Kidney (tissue), 14 donors: ENCODE results near the gene SNX8. TPM values are rescaled to one million over a fixed set of nuclear protein-coding genes. Genes with fewer than 3 reads are reported as not detected.
A peak's percentile ranks its signal among the peaks of the same experiment; 100 is the strongest.

Experiments used
- DNase-seq, 5 donors: peaks; one replicate each; pipeline ENCODE4 v3.0.0-alpha.2; 2013 to 2020
- FAIRE-seq: peaks from 2 replicates; lab custom pipeline; 2012; peaks lifted over from hg19 to GRCh38; lab: Jason Lieb, UNC
- H3K27ac ChIP-seq, 2 donors: one replicate each; pipeline ENCODE4 v1.7.0; 2013; ENCODE audit warnings: low read depth in 2 of 2, low read length in 2 of 2, inconsistent platforms in 1 of 2
- H3K27me3 ChIP-seq: one replicate; pipeline ENCODE4 v1.7.1; 2013; ENCODE audit warnings: low read length, inconsistent platforms; ENCODE audit not compliant: control insufficient read depth, insufficient read depth
- H3K36me3 ChIP-seq, 3 donors: one replicate each; pipeline versions ENCODE4 v1.7.0 to v1.7.1; 2013; ENCODE audit warnings: low read length in 3 of 3, control low read depth in 1 of 3, inconsistent platforms in 1 of 3; ENCODE audit not compliant: insufficient read depth in 3 of 3, control insufficient read depth in 2 of 3
- H3K4me1 ChIP-seq, 3 donors: one replicate each; pipeline versions ENCODE4 v1.7.0 to v1.7.1; 2013; ENCODE audit warnings: low read length in 3 of 3, inconsistent platforms in 1 of 3, low read depth in 1 of 3; ENCODE audit not compliant: control insufficient read depth in 2 of 3, insufficient read depth in 2 of 3
- H3K4me3 ChIP-seq, 3 donors: one replicate each; pipeline versions ENCODE4 v1.7.0 to v1.8.1; 2013; ENCODE audit warnings: low read length in 3 of 3, control low read depth in 1 of 3, inconsistent platforms in 1 of 3
- H3K9ac ChIP-seq, 3 donors: one replicate each; pipeline versions ENCODE4 v1.7.0 to v1.7.1; 2013; ENCODE audit warnings: low read length in 3 of 3, control low read depth in 1 of 3, inconsistent platforms in 1 of 3
- H3K9me3 ChIP-seq, 3 donors: one replicate each; pipeline versions ENCODE4 v1.7.0 to v1.7.1; 2013; ENCODE audit warnings: low read length in 3 of 3, control low read depth in 1 of 3, inconsistent platforms in 1 of 3; ENCODE audit not compliant: control insufficient read depth in 2 of 3, insufficient read depth in 1 of 3
- intact Hi-C: fragments of 100-400 bp; cut with DNase I; formaldehyde crosslinking; loops from one replicate; pipeline ENCODE4 v1.11.1; 2022
- polyA plus RNA-seq: library from polyadenylated mRNA; stranded (reverse); fragments of 350-450 nt; fragmentation: Illumina TruSeq; extraction: RNeasy Lipid Tissue Mini Kit (QIAGEN cat#74804); gene quantifications from one replicate; pipeline ENCODE4 v1.2.3, GENCODE V29; 2014; ENCODE audit warnings: low read depth, low replicate concordance; ENCODE audit not compliant: insufficient read depth
- total RNA-seq: library from RNA; stranded (reverse); fragmentation: NEBNext Ultra II Directional; extraction: Animal tissue kit (Norgen Biotek cat#: 25700); gene quantifications from one replicate; pipeline ENCODE4 v1.2.1, GENCODE V29; 2021
- TF ChIP-seq, protein P1 (sequence below): IDR thresholded peaks from 3 replicates; pipeline ENCODE4 v1.5.1; 2012; ENCODE audit warnings: mild to moderate bottlenecking, moderate library complexity, borderline replicate concordance; ENCODE audit not compliant: insufficient read depth; ENCODE audit errors: extremely low read depth
- donor health status: control.
- donor health status: control.
- donor health status: control.
- donor health status: control.
- donor health status: control.
- donor health status: DM: yes; HTN: yes; CAD: no.
- donor health status: Normal renal cell carcinoma (clear cell type).

Gene SNX8
- total and polyA plus RNA-seq, 2 donors from 2014 or later: 28.7 to 38.6 TPM

DNA sequence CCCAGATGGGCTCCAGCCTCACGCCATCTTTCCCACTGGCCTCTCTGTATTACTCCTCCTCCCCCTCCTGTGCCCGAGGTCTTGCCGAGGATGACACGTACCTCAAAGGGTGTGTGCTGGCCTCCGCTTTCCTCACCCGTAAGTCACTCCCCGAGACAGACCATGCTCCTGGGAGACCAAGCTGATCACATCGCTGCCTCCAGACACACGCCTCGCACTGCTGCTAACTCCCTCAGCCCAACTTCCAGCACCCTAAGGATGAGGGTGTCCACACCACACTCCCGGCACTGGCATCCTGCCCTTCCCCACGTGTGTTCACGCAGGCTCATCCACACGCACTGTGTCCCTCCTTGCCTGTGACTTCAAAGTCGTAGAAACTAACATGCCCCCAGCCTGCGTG is 105.5 kb downstream of the SNX8 start:
- DNase-seq (peak in 1 of 5 donors; percentile 70), FAIRE-seq (no peak)
- peaks cover 0 to 3% (median 0%) of the 10 kb centered on the region in 3 donors for H3K4me1 ChIP-seq
- H3K27ac ChIP-seq: no peak overlapping the region
- H3K27me3 ChIP-seq: no peaks in the 10 kb centered on the region
- peaks cover 2 to 12% (median 9%) of the 10 kb centered on the region in 3 donors for H3K36me3 ChIP-seq
- intact Hi-C loops: loop anchor here (10.0 kb wide), 1 partner anchor 624 kb away; no protein-coding TSS in a partner anchor
- TF ChIP-seq, protein P1, sequence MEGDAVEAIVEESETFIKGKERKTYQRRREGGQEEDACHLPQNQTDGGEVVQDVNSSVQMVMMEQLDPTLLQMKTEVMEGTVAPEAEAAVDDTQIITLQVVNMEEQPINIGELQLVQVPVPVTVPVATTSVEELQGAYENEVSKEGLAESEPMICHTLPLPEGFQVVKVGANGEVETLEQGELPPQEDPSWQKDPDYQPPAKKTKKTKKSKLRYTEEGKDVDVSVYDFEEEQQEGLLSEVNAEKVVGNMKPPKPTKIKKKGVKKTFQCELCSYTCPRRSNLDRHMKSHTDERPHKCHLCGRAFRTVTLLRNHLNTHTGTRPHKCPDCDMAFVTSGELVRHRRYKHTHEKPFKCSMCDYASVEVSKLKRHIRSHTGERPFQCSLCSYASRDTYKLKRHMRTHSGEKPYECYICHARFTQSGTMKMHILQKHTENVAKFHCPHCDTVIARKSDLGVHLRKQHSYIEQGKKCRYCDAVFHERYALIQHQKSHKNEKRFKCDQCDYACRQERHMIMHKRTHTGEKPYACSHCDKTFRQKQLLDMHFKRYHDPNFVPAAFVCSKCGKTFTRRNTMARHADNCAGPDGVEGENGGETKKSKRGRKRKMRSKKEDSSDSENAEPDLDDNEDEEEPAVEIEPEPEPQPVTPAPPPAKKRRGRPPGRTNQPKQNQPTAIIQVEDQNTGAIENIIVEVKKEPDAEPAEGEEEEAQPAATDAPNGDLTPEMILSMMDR: no peak
- H3K9ac ChIP-seq: no peak overlapping the region
- H3K9me3 ChIP-seq: no peaks in the 10 kb centered on the region
- no peak overlapping the region for H3K4me3 ChIP-seq

DNA sequence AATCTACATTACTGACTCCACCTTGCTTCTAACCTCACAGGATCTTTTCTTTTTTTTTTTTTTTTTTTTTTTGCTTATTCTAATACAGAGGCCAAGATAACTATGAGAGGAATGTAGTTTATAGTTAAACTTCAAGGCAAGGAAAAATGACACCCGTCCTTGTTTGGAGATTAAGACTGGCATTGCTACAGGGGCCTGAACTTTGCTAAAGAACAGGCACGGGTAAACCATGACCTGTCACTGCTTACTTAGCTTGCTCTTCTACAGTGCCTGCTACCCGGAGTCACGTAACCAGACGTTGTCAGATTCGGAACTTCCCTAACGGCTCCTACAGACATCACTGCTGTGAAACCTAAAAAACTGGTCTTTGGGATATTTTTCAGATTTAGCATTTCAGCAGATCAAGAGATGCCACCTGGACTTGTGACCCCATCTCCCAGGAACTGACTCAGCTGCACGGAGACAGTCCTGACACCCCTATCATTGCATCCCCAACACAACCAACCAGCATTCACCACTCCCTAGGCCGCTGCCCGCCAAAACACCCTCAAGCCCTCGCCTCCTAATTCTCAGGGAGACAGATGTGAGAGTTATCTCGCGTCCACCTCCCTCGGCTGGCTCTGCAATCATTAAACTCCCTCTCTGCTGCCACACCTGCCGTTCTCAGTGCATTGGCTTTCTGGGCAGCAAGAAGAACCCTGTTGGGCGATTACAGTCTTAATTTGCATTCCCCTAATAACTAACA is 109.0 kb downstream of the SNX8 start:
- H3K27ac ChIP-seq: no peak overlapping the region
- intact Hi-C loops: loop anchor here (10.0 kb wide), 1 partner anchor 620 kb away; no protein-coding TSS in a partner anchor
- peaks cover 2 to 8% (median 4%) of the 10 kb centered on the region in 3 donors for H3K36me3 ChIP-seq
- H3K27me3 ChIP-seq: no peaks in the 10 kb centered on the region
- no peak overlapping the region for H3K4me3 ChIP-seq
- H3K4me1 ChIP-seq: peaks cover 0 to 3% (median 0%) of the 10 kb centered on the region in 3 donors
- DNase-seq (peak in 2 of 5 donors; percentile 24 to 29), FAIRE-seq (no peak)
- H3K9ac ChIP-seq: no peak overlapping the region
- TF ChIP-seq, protein P1: no peak
- no peaks in the 10 kb centered on the region for H3K9me3 ChIP-seq

DNA sequence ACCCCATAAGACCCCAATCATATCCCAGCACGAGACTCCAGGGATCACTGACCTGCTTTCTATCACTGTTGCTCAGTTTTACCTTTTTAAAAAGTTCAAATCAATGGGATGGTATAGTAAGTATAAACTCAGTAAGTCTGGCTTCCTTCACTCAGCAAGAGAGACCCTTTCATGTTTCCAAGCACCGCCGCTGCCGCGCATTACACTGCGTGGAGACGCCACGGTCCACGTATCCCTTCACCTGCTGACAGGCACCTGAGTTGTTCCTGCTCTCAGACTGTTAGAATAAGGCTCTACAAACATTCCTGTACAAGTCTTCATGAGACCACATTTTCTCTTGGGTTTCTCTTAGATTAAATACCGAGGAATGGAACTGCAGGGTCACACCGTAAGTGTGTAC is 109.8 kb downstream of the SNX8 start:
- DNase-seq (peak in 2 of 5 donors; percentile 19 to 35), FAIRE-seq (no peak)
- no peak overlapping the region for H3K27ac ChIP-seq
- H3K9me3 ChIP-seq: no peaks in the 10 kb centered on the region
- H3K9ac ChIP-seq: no peak overlapping the region
- peaks cover 2 to 8% (median 4%) of the 10 kb centered on the region in 3 donors for H3K36me3 ChIP-seq
- H3K4me1 ChIP-seq: peaks cover 0 to 3% (median 0%) of the 10 kb centered on the region in 3 donors
- H3K27me3 ChIP-seq: no peaks in the 10 kb centered on the region
- intact Hi-C loops: loop anchor here (10.0 kb wide), 1 partner anchor 620 kb away; no protein-coding TSS in a partner anchor
- TF ChIP-seq, protein P1: no peak
- no peak overlapping the region for H3K4me3 ChIP-seq
